HG03103 (cell line): ENCODE measurements around the gene OXSR1.
"Not testable (repeated sequence)": the region's sequence is repeated elsewhere in the genome, so short reads cannot be mapped to it uniquely, and the experiment has no call there.

Experiments
- ATAC-seq: cut with Tn5 transposase; IDR thresholded peaks from one replicate; pipeline ENCODE4 v1.9.1; 2021; ENCODE audit warnings: low read depth; ENCODE audit not compliant: unreplicated experiment

OXSR1 gene

GRCh38 chr3:38297053-38297452 lies 131.7 kb downstream of the OXSR1 start:
- not testable (repeated sequence) for ATAC-seq

GRCh38 chr3:38297537-38297936 lies 132.2 kb downstream of the OXSR1 start:
- no peak for ATAC-seq

GRCh38 chr3:38297947-38298711 lies 132.8 kb downstream of the OXSR1 start:
- ATAC-seq = no peak
